ENCODE data around the gene MCM9.

The MCM9 gene

GRCh38 chr6:118980063-118980462, 45.1 kb upstream of the MCM9 start (continued):
- TF ChIP-seq ZNF146 (tag by site-specific recombination; IDR thresholded peaks at IDR 0.05) = no peak
- TF ChIP-seq AEBP2 (tag by site-specific recombination; IDR thresholded peaks at IDR 0.05; ENCODE audit: borderline replicate concordance) = no peak
- TF ChIP-seq ZFP41 (tag by site-specific recombination; IDR thresholded peaks at IDR 0.05; ENCODE audit: borderline replicate concordance) = no peak
- TF ChIP-seq ZFP37 (tag by site-specific recombination; IDR thresholded peaks at IDR 0.05) = no peak
- TF ChIP-seq PRDM2 (tag by site-specific recombination; IDR thresholded peaks at IDR 0.05; ENCODE audit: borderline replicate concordance) = no peak
- TF ChIP-seq MZF1 (tag by site-specific recombination; IDR thresholded peaks at IDR 0.05; ENCODE audit: borderline replicate concordance) = no peak
- TF ChIP-seq ZNF777 (tag by site-specific recombination; IDR thresholded peaks at IDR 0.05; ENCODE audit: borderline replicate concordance) = no peak
- TF ChIP-seq ZNF112 (tag by site-specific recombination; IDR thresholded peaks at IDR 0.05) = no peak
- TF ChIP-seq ZNF645 (tag by site-specific recombination; IDR thresholded peaks at IDR 0.05) = no peak
- no peak for TF ChIP-seq BCL11B (tag by site-specific recombination; IDR thresholded peaks at IDR 0.05; ENCODE audit: low read depth)

- no peak overlapping the region for H3K4me3 ChIP-seq (ENCODE audit: low read depth, low read length)
- peaks cover 3 to 51% of the 10 kb centered on the region in 2 experiments; a peak in 2 of 3 replicates for H3K36me3 ChIP-seq (ENCODE audit: control insufficient read depth in 2 of 2, insufficient read depth in 1 of 2, low read length in 2 of 2)
- POLR2A ChIA-PET = interaction anchor here (0.6 kb wide), 1 partner anchor 49 kb away, joined by 3 read pairs; no protein-coding TSS in a partner anchor
- H3K9me3 ChIP-seq (ENCODE audit: control insufficient read depth, insufficient read depth, low read depth, low read length) = no peaks in the 10 kb centered on the region
- CTCF ChIA-PET = interaction anchor here (0.6 to 1.6 kb wide), 6 partner anchors 8 to 1829 kb away, joined by 3 to 5 read pairs (median 3); no protein-coding TSS in a partner anchor
- TF ChIP-seq ZNF560 (tag by site-specific recombination; IDR thresholded peaks at IDR 0.05; ENCODE audit: borderline replicate concordance) (no peak), ZNF248 (tag by site-specific recombination; IDR thresholded peaks at IDR 0.05) (no peak), ZEB2 (tag by site-specific recombination; IDR thresholded peaks at IDR 0.05) (no peak), ZNF544 (tag by site-specific recombination; IDR thresholded peaks at IDR 0.05) (no peak), YY1 (tag by site-specific recombination; IDR thresholded peaks at IDR 0.05) (no peak)
- H3K27ac ChIP-seq (ENCODE audit: extremely low read depth, low read depth, low read length) = no peak overlapping the region
- H3K4me1 ChIP-seq (ENCODE audit: control insufficient read depth, insufficient read depth, low read length) = no peaks in the 10 kb centered on the region
These were observed 39.8 kb upstream of the MCM9 start for GRCh38 chr6:118974790-118975189.

- Histone ChIP-seq H3K36me3 (ENCODE audit: control insufficient read depth in 2 of 2, insufficient read depth in 1 of 2, low read length in 2 of 2) (peaks cover 0 to 30% of the 10 kb centered on the region in 2 experiments; a peak in 1 of 3 replicates), H3K4me1 (ENCODE audit: control insufficient read depth, insufficient read depth, low read length) (no peaks in the 10 kb centered on the region)
- CTCF ChIA-PET = interaction anchor here (3.1 to 6.5 kb wide), 2 partner anchors 9 to 139 kb away, joined by 19 to 68 read pairs; no protein-coding TSS in a partner anchor
- no peak for TF ChIP-seq ZNF518A (tag by site-specific recombination; conservative IDR thresholded peaks at IDR 0.05; ENCODE audit: low read depth)
- no peak for TF ChIP-seq ZNF510 (tag by site-specific recombination; IDR thresholded peaks at IDR 0.05; ENCODE audit: insufficient replicate concordance)
- TF ChIP-seq GLIS2 (tag by site-specific recombination; IDR thresholded peaks at IDR 0.05) = no peak
- no peak for TF ChIP-seq ZNF791 (tag by site-specific recombination; IDR thresholded peaks at IDR 0.05)
These were observed 36.7 kb upstream of the MCM9 start for GRCh38 chr6:118971682-118972081.

More at GRCh38 chr6:118971682-118972081, 36.7 kb upstream of the MCM9 start:
- POLR2A ChIA-PET = no interaction called here
- no peaks in the 10 kb centered on the region for H3K9me3 ChIP-seq (ENCODE audit: control insufficient read depth, insufficient read depth, low read depth, low read length)
- H3K27ac ChIP-seq (ENCODE audit: extremely low read depth, low read depth, low read length) = no peak overlapping the region
- no peak overlapping the region for H3K4me3 ChIP-seq (ENCODE audit: low read depth, low read length)
